HG02938 (cell line): ENCODE results near the gene SND1.
"Not testable (repeated sequence)": the region's sequence is repeated elsewhere in the genome, so short reads cannot be mapped to it uniquely, and the experiment has no call there.

Source experiments
- ATAC-seq: cut with Tn5 transposase; IDR thresholded peaks from one replicate; pipeline ENCODE4 v1.9.1; 2021; ENCODE audit warnings: mild to moderate bottlenecking, moderate library complexity; ENCODE audit not compliant: unreplicated experiment

SND1 gene

GRCh38 chr7:127652333-127653248 is 597 bp downstream of the SND1 start:
- peak; percentile 22 for ATAC-seq

- no peak for ATAC-seq
Measured at GRCh38 chr7:127653396-127653795, 1.4 kb downstream of the SND1 start.

- no peak for ATAC-seq
Measured at GRCh38 chr7:127654404-127655394, 2.7 kb downstream of the SND1 start.

GRCh38 chr7:127655720-127656119 is 3.7 kb downstream of the SND1 start:
- no peak for ATAC-seq

GRCh38 chr7:127657500-127657899 is 5.5 kb downstream of the SND1 start:
- ATAC-seq: no peak

- no peak for ATAC-seq
Measured at GRCh38 chr7:127658970-127659630, 7.1 kb downstream of the SND1 start.

- ATAC-seq: no peak
Measured at GRCh38 chr7:127665922-127666321, 13.9 kb downstream of the SND1 start.

GRCh38 chr7:127666602-127667001 is 14.6 kb downstream of the SND1 start:
- no peak for ATAC-seq

- ATAC-seq: no peak
Measured at GRCh38 chr7:127667017-127667670, 15.2 kb downstream of the SND1 start.

GRCh38 chr7:127667759-127668530 is 16.0 kb downstream of the SND1 start:
- ATAC-seq: no peak

GRCh38 chr7:127671341-127671740 is 19.3 kb downstream of the SND1 start:
- ATAC-seq: no peak

GRCh38 chr7:127673902-127674301 is 21.9 kb downstream of the SND1 start:
- no peak for ATAC-seq

GRCh38 chr7:127674361-127674760 is 22.4 kb downstream of the SND1 start:
- ATAC-seq: no peak

GRCh38 chr7:127674923-127675322 is 22.9 kb downstream of the SND1 start:
- ATAC-seq: not testable (repeated sequence)

- ATAC-seq: no peak
Measured at GRCh38 chr7:127675721-127676120, 23.7 kb downstream of the SND1 start.

- no peak for ATAC-seq
Measured at GRCh38 chr7:127677433-127678230, 25.6 kb downstream of the SND1 start.

- no peak for ATAC-seq
Measured at GRCh38 chr7:127678337-127678736, 26.3 kb downstream of the SND1 start.

- ATAC-seq: peak; percentile 79
Measured at GRCh38 chr7:127678947-127679346, 27.0 kb downstream of the SND1 start.

- ATAC-seq: no peak
Measured at GRCh38 chr7:127680983-127681382, 29.0 kb downstream of the SND1 start.
